22Rv1 (cell line): ENCODE measurements around the gene COG3.
A peak's percentile ranks its signal among the peaks of the same experiment; 100 is the strongest.

Experiments
- H3K27ac ChIP-seq: fragments of 450-650 bp; 2 replicates; pipeline ENCODE4 v1.5.1; 2017
- ZFX ChIP-seq: fragments of 450-650 bp; IDR thresholded peaks from 2 replicates; pipeline ENCODE4 v1.6.1; 2017; ENCODE audit warnings: antibody characterized with exemption, borderline replicate concordance
- TF ChIP-seq, protein P1 (sequence below): fragments of 450-650 bp; IDR thresholded peaks from 2 replicates; pipeline ENCODE4 v1.5.1; 2017; ENCODE audit warnings: mild to moderate bottlenecking

Gene COG3

DNA sequence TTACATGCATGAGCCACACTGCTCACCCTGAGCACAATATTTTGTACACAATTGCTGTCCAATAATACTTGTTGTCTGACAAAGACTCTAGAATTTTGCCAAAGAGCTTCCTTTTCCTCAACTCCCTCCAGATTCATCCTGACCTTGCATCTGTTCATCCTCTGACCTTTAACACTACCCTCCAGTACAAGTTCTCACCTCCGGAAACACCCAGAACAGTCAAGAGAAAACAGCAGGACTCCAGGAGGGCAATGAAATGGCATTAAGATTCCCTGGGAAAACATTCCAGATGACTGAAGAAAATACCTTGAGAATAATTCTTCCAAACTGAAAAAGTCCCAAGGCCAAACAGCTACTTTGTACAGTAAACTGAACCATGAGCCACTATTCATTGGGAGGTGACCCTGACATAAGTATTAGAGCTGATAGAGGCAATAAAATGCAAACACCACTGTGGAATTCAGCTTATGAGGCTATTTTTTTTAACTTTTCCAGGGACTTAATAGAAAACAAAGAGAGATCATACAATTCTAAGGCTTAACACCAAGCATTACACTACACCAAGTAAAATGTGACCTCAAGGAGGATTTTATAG lies 15.7 kb upstream of the COG3 start:
- TF ChIP-seq, protein P1, sequence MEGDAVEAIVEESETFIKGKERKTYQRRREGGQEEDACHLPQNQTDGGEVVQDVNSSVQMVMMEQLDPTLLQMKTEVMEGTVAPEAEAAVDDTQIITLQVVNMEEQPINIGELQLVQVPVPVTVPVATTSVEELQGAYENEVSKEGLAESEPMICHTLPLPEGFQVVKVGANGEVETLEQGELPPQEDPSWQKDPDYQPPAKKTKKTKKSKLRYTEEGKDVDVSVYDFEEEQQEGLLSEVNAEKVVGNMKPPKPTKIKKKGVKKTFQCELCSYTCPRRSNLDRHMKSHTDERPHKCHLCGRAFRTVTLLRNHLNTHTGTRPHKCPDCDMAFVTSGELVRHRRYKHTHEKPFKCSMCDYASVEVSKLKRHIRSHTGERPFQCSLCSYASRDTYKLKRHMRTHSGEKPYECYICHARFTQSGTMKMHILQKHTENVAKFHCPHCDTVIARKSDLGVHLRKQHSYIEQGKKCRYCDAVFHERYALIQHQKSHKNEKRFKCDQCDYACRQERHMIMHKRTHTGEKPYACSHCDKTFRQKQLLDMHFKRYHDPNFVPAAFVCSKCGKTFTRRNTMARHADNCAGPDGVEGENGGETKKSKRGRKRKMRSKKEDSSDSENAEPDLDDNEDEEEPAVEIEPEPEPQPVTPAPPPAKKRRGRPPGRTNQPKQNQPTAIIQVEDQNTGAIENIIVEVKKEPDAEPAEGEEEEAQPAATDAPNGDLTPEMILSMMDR, result no peak
- no peak for TF ChIP-seq ZFX

DNA sequence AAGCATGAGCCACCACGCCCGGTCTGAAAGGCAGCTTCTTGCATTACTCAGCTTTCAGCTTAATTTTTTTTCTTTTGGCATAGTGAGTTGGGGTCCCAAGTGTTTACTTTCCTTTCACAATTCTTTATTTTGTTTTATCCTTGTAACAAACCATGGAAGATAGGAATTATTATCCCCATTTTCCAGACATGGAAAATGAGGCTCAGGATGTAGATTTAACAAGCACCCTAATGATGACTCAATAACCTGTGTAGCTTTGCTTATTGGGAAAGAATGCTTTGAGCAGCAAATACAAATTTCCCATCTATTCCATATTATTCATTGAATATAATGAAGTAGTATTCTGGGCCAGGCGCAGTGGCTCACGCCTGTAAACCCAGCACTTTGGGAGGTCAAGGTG lies 13.5 kb upstream of the COG3 start:
- TF ChIP-seq, protein P1, result no peak
- no peak for TF ChIP-seq ZFX
- no peak overlapping the region for H3K27ac ChIP-seq

More for the DNA sequence above, 15.7 kb upstream of the COG3 start:
- H3K27ac ChIP-seq, result no peak overlapping the region

DNA sequence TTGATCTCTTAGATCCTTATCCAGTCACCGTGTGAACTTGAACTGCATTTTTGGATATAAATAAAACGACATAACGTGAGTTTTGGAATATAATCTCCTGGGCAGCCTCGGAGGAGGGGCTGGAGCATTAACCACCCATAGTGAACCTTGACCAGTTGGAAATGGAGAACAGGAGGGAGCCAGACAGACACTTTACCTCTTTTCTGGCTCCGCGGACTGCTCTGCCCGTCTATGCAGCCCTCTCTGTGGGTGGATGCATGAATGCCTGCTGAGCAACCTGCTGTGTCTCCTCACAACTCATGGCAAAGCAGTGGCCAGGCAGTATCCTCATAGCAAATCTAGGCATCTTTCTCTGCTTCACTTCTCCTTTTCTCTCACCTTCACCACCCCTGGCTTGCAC lies 10.5 kb upstream of the COG3 start:
- TF ChIP-seq, protein P1, result no peak
- TF ChIP-seq ZFX, result no peak
- no peak overlapping the region for H3K27ac ChIP-seq

DNA sequence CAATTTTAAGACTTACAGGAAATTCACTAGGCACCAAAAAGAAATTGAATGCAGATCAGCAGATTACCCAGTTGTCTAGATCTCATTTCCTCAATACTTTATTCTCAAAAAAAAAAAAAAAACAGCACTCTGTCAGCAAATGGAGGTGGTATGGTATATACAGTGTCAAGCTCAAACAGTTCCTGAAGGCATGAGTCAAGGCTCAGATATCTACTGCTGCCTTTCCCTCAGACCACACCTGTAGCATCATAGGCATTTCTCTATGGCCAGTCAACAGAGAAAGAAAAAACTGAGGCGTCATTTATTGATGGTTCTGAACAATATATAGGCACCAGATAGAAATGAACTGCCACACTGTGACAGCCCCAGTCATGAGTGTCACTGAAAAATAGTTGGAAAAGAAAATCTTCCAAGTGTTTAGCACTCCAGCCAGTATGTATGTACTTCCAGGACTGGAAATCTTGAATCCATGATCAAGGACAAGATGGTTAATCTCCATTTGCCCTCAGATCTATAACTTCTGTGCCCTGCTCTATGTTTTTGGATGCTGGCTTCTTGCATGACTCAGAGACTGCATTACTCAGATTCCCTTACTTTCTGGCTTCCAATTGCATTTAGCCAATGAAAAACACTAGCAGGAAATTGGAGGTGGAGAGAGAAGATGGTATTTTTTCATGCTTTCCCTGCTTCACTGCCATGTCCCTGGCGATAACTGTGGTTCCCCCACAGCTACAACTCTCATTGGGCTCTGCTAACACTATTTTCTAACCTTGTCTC lies 8.4 kb upstream of the COG3 start:
- no peak for TF ChIP-seq ZFX
- TF ChIP-seq, protein P1, result no peak
- H3K27ac ChIP-seq, result no peak overlapping the region

DNA sequence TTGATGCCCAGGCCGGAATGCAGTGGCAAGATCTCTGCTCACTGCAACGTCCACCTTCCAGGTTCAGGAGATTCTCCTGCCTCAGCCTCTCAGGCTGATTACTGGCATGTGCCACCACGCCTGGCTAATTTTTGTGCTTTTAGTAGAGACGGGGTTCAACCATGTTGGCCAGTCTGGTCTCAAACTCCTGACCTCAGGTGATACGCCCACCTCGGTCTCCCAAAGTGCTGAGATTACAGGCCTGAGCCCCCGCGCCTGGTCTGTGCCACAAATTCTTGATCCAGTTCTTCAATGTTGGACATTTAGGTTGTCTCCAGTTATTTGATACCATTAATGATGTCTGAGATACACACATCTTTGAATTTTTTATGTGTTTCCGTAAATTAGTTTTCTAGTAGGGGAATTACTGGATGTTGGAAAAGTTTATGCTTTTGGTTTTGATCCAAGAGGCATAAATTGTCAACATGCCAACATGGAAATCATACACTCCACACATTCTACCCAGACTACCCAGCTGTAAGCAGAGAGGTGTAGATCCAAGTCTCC lies 525 bp upstream of the COG3 start:
- peak overlapping the region; percentile 84 for H3K27ac ChIP-seq

DNA sequence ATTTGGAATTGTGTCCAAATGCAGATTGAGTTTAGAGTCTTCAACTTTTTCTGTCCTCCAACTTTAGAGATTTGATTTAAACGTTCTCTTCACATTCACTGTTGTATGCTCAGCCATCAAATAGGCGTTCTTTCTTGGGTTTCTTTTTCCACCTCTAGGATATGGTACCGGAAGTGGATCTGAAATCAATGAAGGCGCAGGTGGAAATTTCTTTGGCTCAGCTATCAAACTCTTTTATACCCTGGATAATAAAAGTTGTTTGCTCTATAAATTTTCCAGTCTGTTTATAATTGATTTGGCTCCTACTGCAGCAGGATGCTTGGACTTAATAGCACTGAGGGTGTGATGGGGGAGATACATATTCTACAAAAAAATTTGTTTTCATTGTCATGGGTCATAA lies 1.6 kb downstream of the COG3 start:
- peak overlapping the region; percentile 84; the same call in 1 of the 2 replicates for H3K27ac ChIP-seq
- TF ChIP-seq, protein P1, result no peak
- TF ChIP-seq ZFX, result no peak

More for the DNA sequence above, 525 bp upstream of the COG3 start:
- TF ChIP-seq, protein P1, result no peak
- TF ChIP-seq ZFX, result no peak

DNA sequence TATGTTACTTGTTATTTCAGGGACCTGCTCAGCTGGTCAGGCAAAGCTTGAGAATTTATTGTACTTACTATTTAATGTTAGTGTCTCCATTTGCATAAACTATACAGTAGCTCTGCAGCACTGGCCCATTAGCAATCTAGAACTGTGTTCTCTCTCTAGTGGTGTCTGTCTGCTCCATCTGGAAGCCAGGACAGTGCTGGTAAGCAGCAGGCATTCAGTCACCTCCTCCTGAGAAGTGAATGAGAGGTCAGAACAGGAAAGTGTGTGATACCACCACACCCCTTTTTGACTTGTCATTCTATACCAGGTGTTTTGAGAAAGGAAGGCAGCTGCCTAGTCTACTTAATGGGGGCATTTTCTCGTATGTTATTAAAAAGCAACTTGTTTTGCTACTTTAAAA lies 3.9 kb downstream of the COG3 start:
- TF ChIP-seq, protein P1, result no peak
- no peak for TF ChIP-seq ZFX
- H3K27ac ChIP-seq, result no peak overlapping the region
